BLaER1 (cell line): ENCODE measurements around the gene RNF212B.
"Not testable (repeated sequence)": the region's sequence is repeated elsewhere in the genome, so short reads cannot be mapped to it uniquely, and the experiment has no call there.

ENCODE experiments used
- H3K27ac ChIP-seq: shearing (Covaris generic); formaldehyde crosslinking; 2 replicates; pipeline ENCODE4 v1.8.1; 2022
- H3K27me3 ChIP-seq: shearing (Covaris generic); formaldehyde crosslinking; 2 replicates; pipeline ENCODE4 v1.8.1; 2022
- H3K36me3 ChIP-seq: shearing (Covaris generic); formaldehyde crosslinking; 2 replicates; pipeline ENCODE4 v1.8.1; 2022
- H3K4me1 ChIP-seq: shearing (Covaris generic); formaldehyde crosslinking; 2 replicates; pipeline ENCODE4 v1.8.1; 2022
- H3K4me2 ChIP-seq: shearing (Covaris generic); formaldehyde crosslinking; 2 replicates; pipeline ENCODE4 v1.8.1; 2022
- H3K4me3 ChIP-seq: shearing (Covaris generic); formaldehyde crosslinking; 2 replicates; pipeline ENCODE4 v1.8.1; 2022
- H3K9ac ChIP-seq: shearing (Covaris generic); formaldehyde crosslinking; 2 replicates; pipeline ENCODE4 v1.8.1; 2022
- H3K9me3 ChIP-seq: shearing (Covaris generic); formaldehyde crosslinking; 2 replicates; pipeline ENCODE4 v1.8.1; 2022
- H4K20me1 ChIP-seq: shearing (Covaris generic); formaldehyde crosslinking; 2 replicates; pipeline ENCODE4 v1.8.1; 2022
- Cebpa-rat ChIP-seq: shearing (Covaris generic); IDR thresholded peaks from 2 replicates; pipeline ENCODE4 v1.8.1; 2022

RNF212B gene, protein sequence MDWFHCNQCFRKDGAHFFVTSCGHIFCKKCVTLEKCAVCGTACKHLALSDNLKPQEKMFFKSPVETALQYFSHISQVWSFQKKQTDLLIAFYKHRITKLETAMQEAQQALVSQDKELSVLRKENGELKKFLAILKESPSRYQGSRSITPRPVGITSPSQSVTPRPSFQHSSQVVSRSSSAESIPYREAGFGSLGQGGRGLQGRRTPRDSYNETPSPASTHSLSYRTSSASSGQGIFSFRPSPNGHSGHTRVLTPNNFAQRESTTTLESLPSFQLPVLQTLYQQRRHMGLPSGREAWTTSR

DNA sequence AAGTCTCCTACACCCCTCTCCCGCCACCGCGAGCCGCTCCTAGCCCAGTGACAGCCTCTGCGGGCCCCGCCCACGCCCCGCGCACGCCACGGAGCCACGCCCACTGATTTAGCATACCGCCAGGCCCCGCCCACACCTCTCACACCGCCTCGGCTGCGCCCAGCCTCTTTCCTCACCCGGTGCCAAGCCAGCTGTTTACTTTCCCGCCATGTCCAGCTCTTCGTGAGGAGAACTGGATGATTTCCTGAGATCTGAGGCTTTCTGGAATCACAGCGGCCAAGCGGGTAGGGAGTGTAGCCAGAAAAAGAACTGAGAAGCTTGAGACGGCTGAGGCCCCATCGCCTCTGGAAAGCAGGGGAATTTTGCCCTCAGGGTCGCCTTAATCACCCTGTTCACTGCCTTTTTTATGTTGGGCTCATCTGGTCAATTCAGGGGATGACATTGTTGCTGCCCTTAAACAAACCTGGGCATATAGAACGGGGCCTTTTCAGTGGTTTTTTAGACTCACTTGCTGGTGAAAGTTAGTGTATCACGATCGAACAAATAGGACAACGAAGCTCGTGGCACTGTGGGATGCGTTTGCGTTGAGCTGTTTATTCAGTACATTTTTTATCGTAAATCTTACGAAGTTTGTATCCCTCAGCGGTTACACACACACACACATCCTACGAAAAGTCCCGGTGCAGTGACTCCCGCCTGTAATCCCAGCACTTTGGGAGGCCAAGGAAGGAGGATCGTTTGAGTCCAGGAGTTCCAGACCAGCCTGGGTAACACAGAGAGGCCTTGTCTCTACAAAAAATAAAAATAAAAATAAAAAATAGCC is at the start of gene RNF212B:
RNF212B (plus strand) TSS at position 165 of the 823 bp plus-strand sequence. CDS start 2,410 bp downstream, outside the sequence.
- Histone ChIP-seq H4K20me1 (no peaks in the 10 kb centered on the region), H3K27me3 (no peaks in the 10 kb centered on the region), H3K27ac (no peak within 1 kb of the TSS), H3K4me3 (peak within 1 kb of the TSS; percentile 13; the same call in 1 of the 2 replicates), H3K9ac (no peak within 1 kb of the TSS), H3K36me3 (no peaks in the 10 kb centered on the region), H3K4me1 (peaks cover 21% of the 10 kb centered on the region), H3K9me3 (no peaks in the 10 kb centered on the region), H3K4me2 (peak within 1 kb of the TSS; percentile 50)
- TF ChIP-seq Cebpa-rat: no peak

DNA sequence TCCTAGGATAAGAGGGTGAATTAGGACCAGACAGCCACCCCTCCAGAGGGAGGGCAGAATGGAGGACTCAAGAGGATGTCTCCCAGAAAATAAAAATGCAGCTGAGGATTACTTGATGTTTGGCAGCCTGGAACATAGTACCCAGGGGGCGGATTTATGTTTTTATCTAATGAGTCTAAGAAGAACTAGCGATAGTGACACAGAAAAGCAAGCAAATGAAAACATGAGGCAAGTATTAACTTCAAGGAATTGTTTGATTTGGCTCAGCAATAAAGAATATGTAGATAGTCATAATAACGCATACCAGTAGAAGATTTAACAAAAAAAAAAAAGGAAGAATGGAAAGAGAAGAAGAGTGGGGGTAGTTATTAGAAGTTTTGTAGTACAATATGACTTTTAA is 44.3 kb upstream of the RNF212B start:
- Histone ChIP-seq H3K4me3 (no peak overlapping the region), H4K20me1 (no peaks in the 10 kb centered on the region), H3K9me3 (no peaks in the 10 kb centered on the region), H3K27ac (no peak overlapping the region), H3K36me3 (no peaks in the 10 kb centered on the region), H3K27me3 (no peaks in the 10 kb centered on the region), H3K9ac (no peak overlapping the region), H3K4me1 (no peaks in the 10 kb centered on the region), H3K4me2 (no peak overlapping the region)
- TF ChIP-seq Cebpa-rat: no peak

DNA sequence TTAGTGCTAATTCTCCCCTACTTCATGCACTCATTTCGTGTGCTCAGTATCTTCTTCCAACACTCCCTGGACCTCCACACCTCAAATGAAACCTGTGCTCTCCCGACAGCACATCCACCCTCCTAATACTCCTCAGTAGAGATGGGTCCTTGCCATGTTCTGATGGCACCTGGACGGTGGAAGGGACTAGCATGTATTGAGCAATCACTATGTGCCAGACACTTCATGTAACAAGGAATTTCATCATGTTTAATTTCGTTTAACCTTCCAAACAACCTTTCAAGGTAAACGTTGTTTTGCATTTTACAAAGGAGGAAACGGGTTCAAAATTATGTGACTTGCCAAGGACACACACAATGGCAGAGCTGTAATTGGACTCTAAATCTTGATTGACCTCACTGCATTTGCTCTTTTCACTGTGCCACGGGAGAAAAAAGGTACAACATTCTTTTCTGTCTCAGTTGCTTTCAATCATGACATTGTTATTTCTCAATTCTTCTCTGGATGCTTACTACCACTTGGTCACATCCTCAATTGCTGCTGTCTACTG is 42.1 kb upstream of the RNF212B start:
- Histone ChIP-seq H3K27ac (no peak overlapping the region), H3K9me3 (no peaks in the 10 kb centered on the region), H3K4me2 (no peak overlapping the region), H3K36me3 (no peaks in the 10 kb centered on the region), H4K20me1 (no peaks in the 10 kb centered on the region), H3K4me1 (no peaks in the 10 kb centered on the region), H3K4me3 (no peak overlapping the region), H3K9ac (no peak overlapping the region), H3K27me3 (no peaks in the 10 kb centered on the region)
- TF ChIP-seq Cebpa-rat: no peak

DNA sequence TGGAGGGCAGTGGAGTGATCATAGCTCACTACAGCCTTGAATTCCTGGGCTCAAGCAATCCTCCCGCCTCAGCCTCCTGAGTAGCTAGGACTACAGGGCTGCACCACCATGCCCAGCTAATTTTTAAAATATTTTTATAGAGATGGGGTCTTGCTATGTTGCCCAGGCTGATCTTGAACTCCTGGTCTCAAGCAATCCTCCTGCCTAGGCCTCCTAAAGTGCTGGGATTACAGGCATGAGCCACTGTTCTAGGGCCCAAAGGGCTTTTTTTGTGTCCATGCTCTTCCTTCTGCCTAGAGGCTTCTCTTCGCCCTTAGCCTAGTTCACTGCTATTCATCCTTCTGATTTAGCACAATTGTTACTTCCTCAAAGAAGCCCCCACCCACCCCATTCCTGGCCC is 41.2 kb upstream of the RNF212B start:
- not testable (repeated sequence) for H3K36me3 ChIP-seq, H3K4me3 ChIP-seq, H3K4me2 ChIP-seq, H3K27me3 ChIP-seq, H3K9ac ChIP-seq, H3K27ac ChIP-seq, H3K9me3 ChIP-seq, H3K4me1 ChIP-seq, H4K20me1 ChIP-seq

DNA sequence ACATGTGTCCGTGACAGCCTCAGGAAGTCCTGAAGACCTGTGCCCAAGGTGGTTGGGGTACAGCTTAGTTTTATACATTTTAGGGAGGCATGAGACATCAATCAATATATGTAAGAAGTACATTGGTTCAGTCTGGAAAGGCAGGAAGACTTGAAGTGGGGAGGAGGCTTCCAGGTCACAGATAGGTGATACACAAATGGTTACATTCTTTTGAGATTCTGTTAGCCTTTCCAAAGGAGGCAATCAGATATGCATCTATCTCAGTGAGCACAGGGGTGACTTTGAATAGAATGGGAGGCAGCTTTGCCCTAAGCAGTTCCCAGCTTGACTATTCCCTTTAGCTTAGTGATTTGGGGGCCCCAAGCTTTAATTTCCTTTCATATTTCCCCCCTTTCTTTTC is 38.6 kb upstream of the RNF212B start:
- H3K27me3 ChIP-seq, H3K4me1 ChIP-seq, H4K20me1 ChIP-seq, H3K9me3 ChIP-seq, H3K4me2 ChIP-seq, H3K27ac ChIP-seq, H3K9ac ChIP-seq, H3K36me3 ChIP-seq, H3K4me3 ChIP-seq: not testable (repeated sequence)

DNA sequence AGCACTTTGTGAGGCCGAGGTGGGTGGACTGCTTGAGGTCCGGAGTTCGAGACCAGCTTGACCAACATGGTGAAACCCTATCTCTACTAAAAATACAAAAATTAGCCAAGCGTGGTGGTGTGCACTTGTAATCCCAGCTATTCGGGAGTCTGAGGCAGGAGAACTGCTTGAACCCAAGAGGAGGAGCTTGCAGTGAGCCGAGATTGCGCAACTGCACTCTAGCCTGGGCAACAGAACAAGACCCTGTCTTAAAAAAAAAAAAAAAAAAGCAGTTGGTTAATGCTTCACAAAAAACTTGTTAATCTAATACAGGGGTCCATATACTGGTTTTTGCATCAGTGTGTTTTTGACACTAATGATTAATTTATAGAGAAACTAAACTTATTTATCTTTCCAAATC is 35.7 kb upstream of the RNF212B start:
- H3K27ac ChIP-seq: no peak overlapping the region
- H3K9ac ChIP-seq: no peak overlapping the region
- no peaks in the 10 kb centered on the region for H3K4me1 ChIP-seq
- no peaks in the 10 kb centered on the region for H3K36me3 ChIP-seq
- H4K20me1 ChIP-seq: no peaks in the 10 kb centered on the region
- H3K4me3 ChIP-seq: no peak overlapping the region
- H3K27me3 ChIP-seq: no peaks in the 10 kb centered on the region
- peak; percentile 89 for TF ChIP-seq Cebpa-rat
- H3K4me2 ChIP-seq: no peak overlapping the region
- H3K9me3 ChIP-seq: no peaks in the 10 kb centered on the region

DNA sequence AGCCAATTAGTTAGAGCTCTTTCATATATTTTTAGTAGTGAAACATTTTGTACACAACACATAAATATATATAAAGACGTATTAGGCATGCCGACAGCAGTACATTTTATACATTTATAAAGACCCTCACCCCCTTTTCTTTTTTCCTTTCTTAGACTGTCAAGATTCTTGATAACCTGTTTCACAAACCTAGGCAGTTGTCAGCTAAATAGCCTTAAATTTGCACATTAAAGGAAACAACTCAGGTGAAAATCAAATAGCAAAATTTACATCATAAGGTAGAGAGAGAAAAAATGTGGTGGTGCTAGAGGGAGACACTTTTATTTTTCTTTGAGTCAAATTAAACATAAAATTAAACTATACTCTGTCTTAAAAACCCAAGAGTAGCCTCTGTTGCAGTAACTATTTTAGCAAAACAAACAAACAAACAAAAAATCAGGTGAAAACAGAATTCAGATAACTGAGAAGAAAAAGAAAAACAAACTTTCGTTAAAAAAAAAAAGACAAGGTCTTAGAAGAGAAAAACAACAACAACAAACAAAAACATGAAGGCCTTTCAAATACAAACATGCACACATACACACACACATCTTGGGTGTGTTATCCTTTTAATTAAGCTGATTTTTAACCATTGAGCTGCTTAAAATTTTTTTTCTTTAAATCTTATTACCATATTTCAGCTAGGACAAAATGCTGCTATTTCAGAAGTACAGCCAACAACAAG is 31.2 kb upstream of the RNF212B start:
- TF ChIP-seq Cebpa-rat: no peak
- Histone ChIP-seq H3K27me3 (no peaks in the 10 kb centered on the region), H4K20me1 (no peaks in the 10 kb centered on the region), H3K9ac (no peak overlapping the region), H3K36me3 (no peaks in the 10 kb centered on the region), H3K9me3 (no peaks in the 10 kb centered on the region), H3K4me3 (no peak overlapping the region), H3K27ac (no peak overlapping the region), H3K4me1 (no peaks in the 10 kb centered on the region), H3K4me2 (no peak overlapping the region)

DNA sequence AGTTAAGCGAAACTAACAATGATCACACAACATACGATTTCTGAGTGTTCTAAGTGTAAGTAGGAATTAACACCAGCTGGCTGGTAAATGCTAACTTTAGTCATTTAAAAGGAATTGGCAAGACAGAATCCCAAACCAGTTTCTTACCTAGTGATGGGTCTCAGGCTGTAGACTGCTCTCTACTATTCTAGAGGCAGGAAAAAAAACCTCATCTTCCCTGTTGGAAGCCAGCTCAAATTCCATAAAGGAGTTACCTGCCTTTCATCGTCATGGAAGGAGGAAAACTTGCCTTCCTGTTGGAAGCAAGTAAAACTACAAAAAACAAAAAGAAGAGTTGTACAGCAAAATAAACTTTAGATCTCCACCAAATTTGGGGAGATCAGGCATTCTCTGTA is 30.6 kb upstream of the RNF212B start:
- Histone ChIP-seq H3K4me3 (no peak overlapping the region), H3K36me3 (no peaks in the 10 kb centered on the region), H3K27ac (no peak overlapping the region), H3K4me2 (no peak overlapping the region), H3K9me3 (no peaks in the 10 kb centered on the region), H3K4me1 (no peaks in the 10 kb centered on the region), H3K27me3 (no peaks in the 10 kb centered on the region), H3K9ac (no peak overlapping the region), H4K20me1 (no peaks in the 10 kb centered on the region)
- TF ChIP-seq Cebpa-rat: no peak

DNA sequence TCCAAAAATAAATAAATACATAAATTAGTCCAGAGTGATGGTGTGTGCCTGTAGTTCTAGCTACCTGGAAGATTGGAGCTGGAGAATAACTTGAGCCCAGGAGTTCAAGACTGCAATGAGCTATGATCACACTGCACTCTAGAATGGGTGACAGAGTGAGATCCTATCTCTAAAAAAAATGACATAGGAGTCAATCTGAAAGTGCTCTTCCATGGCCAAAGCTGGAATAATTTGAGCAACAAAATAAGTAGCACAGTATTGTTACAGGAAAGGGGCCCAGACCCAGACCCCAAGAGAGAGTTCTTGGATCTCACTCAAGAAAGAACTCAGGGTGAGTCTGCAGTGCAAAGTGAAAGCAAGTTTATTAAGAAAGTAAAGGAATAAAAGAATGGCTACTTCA is 29.4 kb upstream of the RNF212B start:
- Histone ChIP-seq H3K27ac (no peak overlapping the region), H3K9ac (no peak overlapping the region), H3K27me3 (no peaks in the 10 kb centered on the region), H3K4me2 (no peak overlapping the region), H3K9me3 (no peaks in the 10 kb centered on the region), H3K4me3 (no peak overlapping the region), H3K36me3 (no peaks in the 10 kb centered on the region), H4K20me1 (no peaks in the 10 kb centered on the region), H3K4me1 (no peaks in the 10 kb centered on the region)
- no peak for TF ChIP-seq Cebpa-rat
